H1 (cell line): Measurements from ENCODE around the gene ZNF408. TPM values are rescaled to one million over a fixed set of nuclear protein-coding genes. Genes with fewer than 3 reads are reported as not detected.

Experiments used
- CTCF ChIA-PET: fragments of 300-600 bp; sonication (Branson Sonifier 250); formaldehyde crosslinking; loops from one replicate; lab custom pipeline; 2021; ENCODE audit not compliant: partially characterized antibody; lab: Charles Lee
- POLR2A ChIA-PET: fragments of 300-600 bp; sonication (Branson Sonifier 250); formaldehyde crosslinking; loops from one replicate; lab custom pipeline; 2021; ENCODE audit warnings: inconsistent platforms; ENCODE audit not compliant: partially characterized antibody; lab: Charles Lee
- DNase-seq, 2 experiments: peaks; one replicate each; pipeline versions ENCODE4 v3.0.0 to v3.0.0-alpha.2; 2010 to 2022; ENCODE audit warnings: low spot score in 2 of 2, low read depth in 1 of 2, mixed read lengths in 1 of 2
- FAIRE-seq: peaks from 2 replicates; lab custom pipeline; 2011; peaks lifted over from hg19 to GRCh38; lab: Jason Lieb, UNC
- H2AFZ ChIP-seq: 2 replicates; pipeline ENCODE4 v1.8.1; 2012; ENCODE audit warnings: low read length, inconsistent platforms
- H2AK5ac ChIP-seq: 2 replicates; pipeline ENCODE4 v1.6.1; 2013; ENCODE audit warnings: low read depth, low read length
- H2BK120ac ChIP-seq: replicated peaks from 2 replicates; pipeline ENCODE3; 2013; ENCODE audit warnings: low read depth, low read length, inconsistent platforms
- H2BK12ac ChIP-seq: 2 replicates; pipeline ENCODE4 v1.6.1; 2013; ENCODE audit warnings: low read depth, low read length
- H2BK15ac ChIP-seq: 2 replicates; pipeline ENCODE4 v1.6.1; 2013; ENCODE audit warnings: low read length
- H2BK20ac ChIP-seq: 2 replicates; pipeline ENCODE4 v1.6.1; 2013; ENCODE audit warnings: low read length
- H2BK5ac ChIP-seq: 2 replicates; pipeline ENCODE4 v1.6.1; 2013; ENCODE audit warnings: low read depth, low read length
- H3K14ac ChIP-seq: 2 replicates; pipeline ENCODE4 v1.6.1; 2013; ENCODE audit warnings: inconsistent platforms; ENCODE audit not compliant: insufficient read length
- H3K18ac ChIP-seq: 2 replicates; pipeline ENCODE4 v1.6.1; 2013; ENCODE audit warnings: low read length; ENCODE audit errors: extremely low read depth
- H3K23ac ChIP-seq: 2 replicates; pipeline ENCODE4 v1.6.1; 2013; ENCODE audit warnings: inconsistent platforms; ENCODE audit not compliant: insufficient read length
- H3K23me2 ChIP-seq: 2 replicates; pipeline ENCODE4 v1.6.1; 2013; ENCODE audit warnings: low read depth, low read length
- H3K27ac ChIP-seq: 2 replicates; pipeline ENCODE4 v1.6.1; 2011; ENCODE audit warnings: low read depth, low read length, inconsistent platforms
- H3K27me3 ChIP-seq, 4 experiments: replicated peaks in 1 of 4; 1 replicate in 1 of 4; 2 replicates in 3 of 4; pipeline versions ENCODE4 v1.6.1 to v1.8.1; 2011 to 2013; ENCODE audit warnings: low read length in 3 of 4, mild to moderate bottlenecking in 3 of 4, inconsistent platforms in 2 of 4, mixed read lengths in 2 of 4, moderate library complexity in 1 of 4; ENCODE audit not compliant: control insufficient read depth in 3 of 4, insufficient read depth in 3 of 4; ENCODE audit errors: extremely low read depth in 1 of 4
- H3K36me3 ChIP-seq, 4 experiments: 2 replicates each; pipeline versions ENCODE4 v1.6.1 to v1.8.1; 2011 to 2013; ENCODE audit warnings: mild to moderate bottlenecking in 4 of 4, low read length in 3 of 4, moderate library complexity in 2 of 4, control low read depth in 1 of 4, inconsistent platforms in 1 of 4; ENCODE audit not compliant: insufficient read depth in 4 of 4, control insufficient read depth in 2 of 4
- H3K4ac ChIP-seq: replicated peaks from 2 replicates; pipeline ENCODE3; 2013; ENCODE audit warnings: low read length, low read depth, mixed read lengths, inconsistent platforms; ENCODE audit not compliant: insufficient read length
- H3K4me1 ChIP-seq, 4 experiments: replicated peaks in 1 of 4; 1 replicate in 1 of 4; 2 replicates in 3 of 4; pipeline versions ENCODE4 v1.6.1 to v1.8.1; 2011 to 2013; ENCODE audit warnings: low read length in 3 of 4, inconsistent platforms in 2 of 4, mixed read lengths in 1 of 4; ENCODE audit not compliant: insufficient read depth in 4 of 4, control insufficient read depth in 3 of 4
- H3K4me2 ChIP-seq, 2 experiments: 2 replicates each; pipeline versions ENCODE4 v1.6.1 to v1.8.1; 2011 to 2013; ENCODE audit warnings: low read depth in 2 of 2, low read length in 2 of 2, control low read depth in 1 of 2, inconsistent platforms in 1 of 2, mild to moderate bottlenecking in 1 of 2; ENCODE audit not compliant: insufficient read depth in 1 of 2
- H3K4me3 ChIP-seq, 4 experiments: fragments of 200-600, 300-600 bp in 1 of 4; sonication (generic), shearing (Covaris generic), sonication (Bioruptor Twin) in 1 of 4; 2 replicates each; pipeline versions ENCODE4 v1.5.1 to v1.8.1; 2011 to 2016; ENCODE audit warnings: low read length in 4 of 4, low read depth in 3 of 4, control low read depth in 2 of 4, inconsistent platforms in 2 of 4, mild to moderate bottlenecking in 2 of 4, mixed read lengths in 1 of 4, moderate library complexity in 1 of 4; ENCODE audit not compliant: insufficient read depth in 2 of 4; ENCODE audit errors: extremely low read depth in 1 of 4
- H3K56ac ChIP-seq: replicated peaks from 2 replicates; pipeline ENCODE3; 2013; ENCODE audit warnings: low read depth, mild to moderate bottlenecking, mixed read lengths, low read length, inconsistent platforms; ENCODE audit not compliant: insufficient read length
- H3K79me1 ChIP-seq: 2 replicates; pipeline ENCODE4 v1.6.1; 2013; ENCODE audit warnings: low read depth, low read length, control low read depth
- H3K79me2 ChIP-seq, 2 experiments: 2 replicates each; pipeline versions ENCODE4 v1.6.1 to v1.8.1; 2012 to 2013; ENCODE audit warnings: low read length in 2 of 2, mild to moderate bottlenecking in 2 of 2, inconsistent platforms in 1 of 2; ENCODE audit not compliant: insufficient read depth in 2 of 2, control insufficient read depth in 1 of 2
- H3K9ac ChIP-seq, 4 experiments: replicated peaks in 1 of 4; 1 replicate in 1 of 4; 2 replicates in 3 of 4; pipeline versions ENCODE4 v1.6.1 to v1.8.1; 2011 to 2013; ENCODE audit warnings: low read depth in 3 of 4, low read length in 3 of 4, control low read depth in 2 of 4, mild to moderate bottlenecking in 2 of 4, moderate library complexity in 2 of 4, inconsistent platforms in 1 of 4; ENCODE audit errors: extremely low read depth in 1 of 4
- H3K9me3 ChIP-seq, 2 experiments: 2 replicates each; pipeline versions ENCODE4 v1.6.1 to v1.8.1; 2012 to 2013; ENCODE audit warnings: mild to moderate bottlenecking in 2 of 2, moderate library complexity in 2 of 2, control low read depth in 1 of 2, inconsistent platforms in 1 of 2, low read depth in 1 of 2, low read length in 1 of 2, mixed read lengths in 1 of 2; ENCODE audit not compliant: insufficient read depth in 2 of 2
- H4K20me1 ChIP-seq, 2 experiments: replicated peaks in 1 of 2; 2 replicates each; pipeline versions ENCODE3 to v1.8.1; 2011 to 2013; ENCODE audit warnings: inconsistent platforms in 2 of 2, low read length in 2 of 2, mild to moderate bottlenecking in 1 of 2; ENCODE audit not compliant: insufficient read depth in 2 of 2, control insufficient read depth in 1 of 2
- H4K5ac ChIP-seq: 2 replicates; pipeline ENCODE4 v1.6.1; 2013; ENCODE audit warnings: low read length, low read depth, mixed read lengths, inconsistent platforms; ENCODE audit not compliant: insufficient read length
- H4K8ac ChIP-seq: 2 replicates; pipeline ENCODE4 v1.8.0; 2013; ENCODE audit warnings: mild to moderate bottlenecking, moderate library complexity, low read length, inconsistent platforms; ENCODE audit not compliant: insufficient read depth; ENCODE audit errors: extremely low read depth
- H4K91ac ChIP-seq: replicated peaks from 2 replicates; pipeline ENCODE3; 2013; ENCODE audit warnings: low read length, mixed read lengths, inconsistent platforms; ENCODE audit not compliant: insufficient read length
- CHD2 ChIP-seq: IDR thresholded peaks from 2 replicates; pipeline ENCODE4 v1.6.1; 2012; ENCODE audit warnings: low read length, improper control_type of control experiment
- CREB1 ChIP-seq: IDR thresholded peaks from 2 replicates; pipeline ENCODE4 v1.6.1; 2012; ENCODE audit warnings: inconsistent platforms
- CTCF ChIP-seq, 3 experiments: IDR thresholded peaks; 1 replicate in 2 of 3; 2 replicates in 1 of 3; pipeline versions ENCODE4 v1.5.1 to v1.6.1; 2011; ENCODE audit warnings: low read length in 3 of 3, mild to moderate bottlenecking in 3 of 3, inconsistent platforms in 2 of 3, low read depth in 1 of 3, moderate library complexity in 1 of 3; ENCODE audit not compliant: insufficient read depth in 1 of 3; ENCODE audit errors: control extremely low read depth in 1 of 3
- MAX ChIP-seq: IDR thresholded peaks from 2 replicates; pipeline ENCODE4 v1.6.1; 2012; ENCODE audit warnings: inconsistent platforms
- POLR2AphosphoS5 ChIP-seq: IDR thresholded peaks from 2 replicates; pipeline ENCODE4 v1.6.1; 2011; ENCODE audit warnings: low read depth, low read length
- SAP30 ChIP-seq: fragments of 300-600 bp; sonication (generic); IDR thresholded peaks from 2 replicates; pipeline ENCODE4 v1.7.1; 2012; ENCODE audit warnings: low read length, moderate library complexity, mild to moderate bottlenecking, inconsistent platforms; ENCODE audit not compliant: insufficient read depth, insufficient replicate concordance
- WGBS, 2 experiments: shearing (Covaris generic) in 1 of 2; methylation state at CpG; one replicate each; pipeline versions ENCODE4 v1.1.6 to v1.1.7; 2013 to 2015; ENCODE audit warnings: low lambda C conversion rate in 2 of 2, mixed read lengths in 2 of 2, inconsistent platforms in 1 of 2, low coverage in 1 of 2, missing lambda C conversion rate in 1 of 2; ENCODE audit not compliant: insufficient replicate concordance in 2 of 2, insufficient coverage in 1 of 2, insufficient read length in 1 of 2; ENCODE audit errors: extremely low coverage in 1 of 2, missing lambda C conversion rate in 1 of 2; 5-methylcytosine and 5-hydroxymethylcytosine counted together
- polyA plus RNA-seq, 7 experiments: library from polyadenylated mRNA; depleted of rRNA in 3 of 7; stranded (reverse) in 5 of 7; unstranded in 2 of 7; fragments of >200 nt in 5 of 7; fragments of 200-250 nt in 2 of 7; gene quantifications; 1 replicate in 5 of 7; 2 replicates in 1 of 7; 4 replicates in 1 of 7; pipeline versions ENCODE4 v1.2.1 to v1.2.3, GENCODE V29; 2011 to 2013; ENCODE audit warnings: missing spikeins in 2 of 7, mixed read lengths in 2 of 7
- total RNA-seq: library from RNA; stranded (reverse); fragmentation: NEBNext Ultra II Directional; extraction: Animal tissue kit (Norgen Biotek cat#: 25700); gene quantifications from 2 replicates; pipeline ENCODE4 v1.2.1, GENCODE V29; 2021

Gene ZNF408
- total and polyA plus RNA-seq, 2 of the 8 experiments (the other 6 are each of a cell fraction or from before 2014, with no cell fraction given) = 10.7 to 11.0 TPM

GRCh38 chr11:46724088-46724487 lies 23.3 kb downstream of the ZNF408 start:
- H3K23me2 ChIP-seq = no peaks in the 10 kb centered on the region
- no peak overlapping the region for H2AK5ac ChIP-seq
- H3K27ac ChIP-seq = no peak overlapping the region
- no peak overlapping the region for H2BK120ac ChIP-seq
- H3K36me3 ChIP-seq = no peaks in the 10 kb centered on the region
- 0 out of 2 replicates have a peak overlapping the region, but pooled peaks have one; percentile 27 for H3K18ac ChIP-seq
- H2AFZ ChIP-seq = peak overlapping the region; percentile 55
- H3K79me1 ChIP-seq = no peaks in the 10 kb centered on the region
- ChIA-PET POLR2A (interaction anchor here (0.8 kb wide), 1 partner anchor 23 kb away, joined by 3 read pairs; the partner anchor contains the start of genes ARHGAP1 and ZNF408), CTCF (interaction anchor here (0.7 to 1.2 kb wide), 3 partner anchors 429 to 1236 kb away, joined by 3 read pairs; no protein-coding TSS in a partner anchor)
- no peak overlapping the region for H2BK15ac ChIP-seq
- H4K5ac ChIP-seq = no peak overlapping the region
- no peak overlapping the region for H4K91ac ChIP-seq
- FAIRE-seq = no peak
- no peaks in the 10 kb centered on the region for H3K79me2 ChIP-seq
- H3K4ac ChIP-seq = no peak overlapping the region
- no peak overlapping the region for H2BK20ac ChIP-seq
- H2BK5ac ChIP-seq = no peak overlapping the region
- no peak overlapping the region; the same call in 1 of the 2 replicates for H4K8ac ChIP-seq
- 0 out of 7 replicates have a peak overlapping the region, but pooled peaks of 1 of the 4 experiments have one; percentile 37 for H3K9ac ChIP-seq
- DNase-seq = no peak
- no peak for TF ChIP-seq POLR2AphosphoS5
- no peak for TF ChIP-seq CREB1
- TF ChIP-seq SAP30 = no peak
- TF ChIP-seq MAX = peak; percentile 42; the same call in 1 of the 2 replicates
- TF ChIP-seq CHD2 = no peak
- no peak for TF ChIP-seq CTCF (IDR thresholded peaks at IDR 0.05; ENCODE audit: control extremely low read depth in 1 of 3, insufficient read depth in 1 of 3, low read depth in 1 of 3, low read length in 3 of 3)
- no peak overlapping the region for H3K4me3 ChIP-seq
- no peak overlapping the region for H2BK12ac ChIP-seq
- no peak overlapping the region for H3K56ac ChIP-seq
- no peaks in the 10 kb centered on the region for H4K20me1 ChIP-seq
- peaks cover 0 to 3% (median under 1%) of the 10 kb centered on the region in 4 experiments; a peak in 2 of 7 replicates for H3K4me1 ChIP-seq
- H3K14ac ChIP-seq = no peak overlapping the region
- no peaks in the 10 kb centered on the region for H3K27me3 ChIP-seq
- 0 out of 4 replicates have a peak overlapping the region, but pooled peaks of 1 of the 2 experiments have one; percentile 1 for H3K4me2 ChIP-seq
- no peaks in the 10 kb centered on the region for H3K9me3 ChIP-seq
- H3K23ac ChIP-seq = no peak overlapping the region
- WGBS, 2 experiments = 72% methylated on average over 8 of the region's 8 CpGs; no CpG with 5 or more reads in 1 of the 2 experiments
